DND-41 (cell line): ENCODE measurements around the gene DYRK1A.

ENCODE experiments used
- ATAC-seq: fragments of 200-7000 bp; cut with Tn5 transposase; 3 replicates; pipeline ENCODE4 v1.9.1; 2021; ENCODE audit warnings: low read depth; ENCODE audit not compliant: insufficient read depth
- DNase-seq: peaks from one replicate; pipeline ENCODE4 v3.0.0-alpha.2; 2020
- H2AFZ ChIP-seq: 2 replicates; pipeline ENCODE4 v1.6.0; 2012; ENCODE audit warnings: low read depth, low read length
- H3K27ac ChIP-seq: 2 replicates; pipeline ENCODE4 v1.5.1; 2012; ENCODE audit warnings: low read length, inconsistent platforms
- H3K27me3 ChIP-seq: fragments of 200-600 bp; sonication (generic); 2 replicates; pipeline ENCODE4 v1.6.0; 2012; ENCODE audit warnings: low read length, mild to moderate bottlenecking, inconsistent platforms; ENCODE audit not compliant: insufficient read depth, poor library complexity
- H3K36me3 ChIP-seq: 2 replicates; pipeline ENCODE4 v1.5.1; 2012; ENCODE audit warnings: low read length, inconsistent platforms; ENCODE audit not compliant: insufficient read depth
- H3K4me1 ChIP-seq: 2 replicates; pipeline ENCODE4 v1.5.1; 2012; ENCODE audit warnings: mild to moderate bottlenecking, low read length; ENCODE audit not compliant: insufficient read depth
- H3K4me2 ChIP-seq: 2 replicates; pipeline ENCODE4 v1.6.0; 2012; ENCODE audit warnings: mild to moderate bottlenecking, moderate library complexity, low read length, inconsistent platforms; ENCODE audit not compliant: insufficient read depth
- H3K4me3 ChIP-seq, 2 experiments: fragments of 200-600 bp in 1 of 2; shearing (Covaris generic) in 1 of 2; 2 replicates each; pipeline ENCODE4 v1.5.1; 2012 to 2016; ENCODE audit warnings: inconsistent platforms in 2 of 2, low read length in 2 of 2, mild to moderate bottlenecking in 2 of 2, low read depth in 1 of 2, moderate library complexity in 1 of 2
- H3K79me2 ChIP-seq: 2 replicates; pipeline ENCODE4 v1.6.0; 2012; ENCODE audit warnings: low read length, inconsistent platforms; ENCODE audit not compliant: insufficient read depth
- H3K9ac ChIP-seq: 2 replicates; pipeline ENCODE4 v1.6.0; 2012; ENCODE audit warnings: low read depth, mild to moderate bottlenecking, inconsistent platforms, low read length, moderate library complexity
- H3K9me3 ChIP-seq: 2 replicates; pipeline ENCODE4 v1.5.1; 2012; ENCODE audit warnings: low read length, moderate library complexity, mild to moderate bottlenecking, inconsistent platforms; ENCODE audit not compliant: insufficient read depth, severe bottlenecking
- H4K20me1 ChIP-seq: 2 replicates; pipeline ENCODE4 v1.6.0; 2012; ENCODE audit warnings: low read length; ENCODE audit not compliant: insufficient read depth
- CTCF ChIP-seq: IDR thresholded peaks from 2 replicates; pipeline ENCODE4 v1.5.1; 2012; ENCODE audit warnings: borderline replicate concordance, low read length, moderate library complexity, mild to moderate bottlenecking; ENCODE audit not compliant: poor library complexity, severe bottlenecking; ENCODE audit errors: extremely low read depth
- EZH2 ChIP-seq: IDR thresholded peaks from 3 replicates; pipeline ENCODE4 v1.6.1; 2012; ENCODE audit warnings: borderline replicate concordance, low read depth, mild to moderate bottlenecking, moderate library complexity, low read length, inconsistent platforms; ENCODE audit not compliant: severe bottlenecking

The DYRK1A gene

GRCh38 chr21:37381883-37382585 lies 15.5 kb downstream of the DYRK1A start:
- peaks cover 100% of the 10 kb centered on the region for H3K79me2 ChIP-seq
- no peak overlapping the region for H2AFZ ChIP-seq
- peaks cover 99% of the 10 kb centered on the region for H4K20me1 ChIP-seq
- H3K36me3 ChIP-seq, result peaks cover 3% of the 10 kb centered on the region; the same call in 1 of the 2 replicates
- ATAC-seq, result no peak
- DNase-seq, result no peak
- no peak overlapping the region for H3K9ac ChIP-seq
- no peak overlapping the region for H3K4me2 ChIP-seq
- no peaks in the 10 kb centered on the region for H3K9me3 ChIP-seq
- no peak overlapping the region for H3K27ac ChIP-seq
- H3K27me3 ChIP-seq, result no peaks in the 10 kb centered on the region
- peaks cover 50% of the 10 kb centered on the region for H3K4me1 ChIP-seq
- no peak overlapping the region for H3K4me3 ChIP-seq
- no peak for TF ChIP-seq CTCF
- no peak for TF ChIP-seq EZH2

- TF ChIP-seq EZH2 (no peak), CTCF (no peak)
- Histone ChIP-seq H3K9ac (no peak overlapping the region), H3K9me3 (no peaks in the 10 kb centered on the region), H3K4me2 (no peak overlapping the region), H3K4me1 (peaks cover 40% of the 10 kb centered on the region), H4K20me1 (peaks cover 99% of the 10 kb centered on the region), H3K36me3 (peaks cover 3% of the 10 kb centered on the region; the same call in 1 of the 2 replicates), H3K4me3 (no peak overlapping the region), H3K79me2 (peaks cover 100% of the 10 kb centered on the region), H3K27ac (no peak overlapping the region), H3K27me3 (no peaks in the 10 kb centered on the region), H2AFZ (no peak overlapping the region)
- no peak for ATAC-seq
- no peak for DNase-seq
Measured at GRCh38 chr21:37383086-37383485, 16.5 kb downstream of the DYRK1A start.

GRCh38 chr21:37383784-37384311 lies 17.3 kb downstream of the DYRK1A start:
- H3K4me3 ChIP-seq, result no peak overlapping the region
- H3K27me3 ChIP-seq, result no peaks in the 10 kb centered on the region
- peaks cover 100% of the 10 kb centered on the region for H3K79me2 ChIP-seq
- H3K4me1 ChIP-seq, result peaks cover 32% of the 10 kb centered on the region
- H3K27ac ChIP-seq, result no peak overlapping the region
- H3K36me3 ChIP-seq, result peaks cover 3% of the 10 kb centered on the region; the same call in 1 of the 2 replicates
- H3K9me3 ChIP-seq, result no peaks in the 10 kb centered on the region
- H3K9ac ChIP-seq, result no peak overlapping the region
- peaks cover 95% of the 10 kb centered on the region for H4K20me1 ChIP-seq
- ATAC-seq (no peak), DNase-seq (no peak)
- H2AFZ ChIP-seq, result no peak overlapping the region
- no peak for TF ChIP-seq EZH2
- H3K4me2 ChIP-seq, result no peak overlapping the region

GRCh38 chr21:37384416-37384815 lies 17.8 kb downstream of the DYRK1A start:
- no peaks in the 10 kb centered on the region for H3K9me3 ChIP-seq
- TF ChIP-seq EZH2, result no peak
- no peak for TF ChIP-seq CTCF
- H3K79me2 ChIP-seq, result peaks cover 100% of the 10 kb centered on the region
- H3K36me3 ChIP-seq, result peaks cover 3% of the 10 kb centered on the region; the same call in 1 of the 2 replicates
- H3K4me3 ChIP-seq, result no peak overlapping the region
- no peak overlapping the region for H3K4me2 ChIP-seq
- H4K20me1 ChIP-seq, result peaks cover 95% of the 10 kb centered on the region
- no peak overlapping the region for H2AFZ ChIP-seq
- DNase-seq (no peak), ATAC-seq (no peak)
- H3K4me1 ChIP-seq, result peaks cover 26% of the 10 kb centered on the region
- H3K27me3 ChIP-seq, result no peaks in the 10 kb centered on the region
- no peak overlapping the region for H3K9ac ChIP-seq
- no peak overlapping the region for H3K27ac ChIP-seq
